Loucy (cell line): Measurements from ENCODE around the gene COL21A1.

Experiments
- H2AFZ ChIP-seq: fragments of 200-600 bp; sonication (generic); 2 replicates; pipeline ENCODE4 v1.6.0; 2016; ENCODE audit warnings: antibody characterized with exemption, mild to moderate bottlenecking, low read length, moderate library complexity
- H3F3A ChIP-seq: fragments of 200-600 bp; 2 replicates; pipeline ENCODE4 v1.6.0; 2016; ENCODE audit warnings: antibody characterized with exemption, low read depth, mild to moderate bottlenecking
- H3K27me3 ChIP-seq: fragments of 200-600 bp; sonication (generic); 2 replicates; pipeline ENCODE4 v1.6.1; 2014; ENCODE audit warnings: low read length, mild to moderate bottlenecking; ENCODE audit not compliant: insufficient read depth, poor library complexity, severe bottlenecking
- H3K36me3 ChIP-seq: fragments of 200-600 bp; sonication (generic); 2 replicates; pipeline ENCODE4 v1.6.1; 2016; ENCODE audit warnings: low read length; ENCODE audit not compliant: insufficient read depth
- H3K4me1 ChIP-seq: fragments of 200-600 bp; sonication (generic); 2 replicates; pipeline ENCODE4 v1.5.1; 2014; ENCODE audit warnings: low read length, mild to moderate bottlenecking; ENCODE audit not compliant: insufficient read depth, poor library complexity, severe bottlenecking
- H3K4me2 ChIP-seq: fragments of 200-600 bp; sonication (generic); 2 replicates; pipeline ENCODE4 v1.6.0; 2014; ENCODE audit warnings: antibody characterized with exemption, low read length, low read depth, mild to moderate bottlenecking; ENCODE audit not compliant: poor library complexity, severe bottlenecking
- H3K4me3 ChIP-seq: fragments of 200-600 bp; sonication (generic); 2 replicates; pipeline ENCODE4 v1.5.1; 2014; ENCODE audit warnings: low read length, mild to moderate bottlenecking, mixed read lengths; ENCODE audit not compliant: poor library complexity, severe bottlenecking
- H3K79me2 ChIP-seq: fragments of 200-600 bp; sonication (generic); 2 replicates; pipeline ENCODE4 v1.6.1; 2014; ENCODE audit warnings: low read length; ENCODE audit not compliant: insufficient read depth
- H3K9ac ChIP-seq: fragments of 200-600 bp; sonication (generic); 2 replicates; pipeline ENCODE4 v1.6.0; 2014; ENCODE audit warnings: mild to moderate bottlenecking, low read depth, low read length, moderate library complexity; ENCODE audit not compliant: poor library complexity, severe bottlenecking
- H3K9me2 ChIP-seq: fragments of 200-600 bp; sonication (generic); replicated peaks from 2 replicates; pipeline ENCODE4 v1.6.1; 2016; ENCODE audit warnings: low read depth, low read length, mixed read lengths
- H3K9me3 ChIP-seq: fragments of 200-600 bp; sonication (generic); 2 replicates; pipeline ENCODE4 v1.6.1; 2014; ENCODE audit warnings: mild to moderate bottlenecking, antibody characterized with exemption, low read length, low read depth; ENCODE audit not compliant: insufficient read depth
- H4K20me1 ChIP-seq: fragments of 200-600 bp; sonication (generic); 2 replicates; pipeline ENCODE4 v1.6.0; 2014; ENCODE audit warnings: antibody characterized with exemption, low read length, mild to moderate bottlenecking; ENCODE audit not compliant: insufficient read depth, poor library complexity, severe bottlenecking
- EZH2phosphoT487 ChIP-seq: fragments of 200-600 bp; IDR thresholded peaks from 2 replicates; pipeline ENCODE4 v1.6.1; 2018; ENCODE audit warnings: antibody characterized with exemption, mild to moderate bottlenecking, moderate library complexity, borderline replicate concordance
- TF ChIP-seq, protein P1 (sequence below): fragments of 200-600 bp; sonication (generic); conservative IDR thresholded peaks from 2 replicates; pipeline ENCODE4 v1.5.1; 2014; ENCODE audit warnings: mild to moderate bottlenecking, antibody characterized with exemption, low read length

Gene COL21A1

GRCh38 chr6:56214041-56214702, 33.2 kb downstream of the COL21A1 start:
- no peak overlapping the region for H3K4me3 ChIP-seq
- no peak overlapping the region for H2AFZ ChIP-seq
- no peaks in the 10 kb centered on the region for H3K9me3 ChIP-seq
- H3K27me3 ChIP-seq: no peaks in the 10 kb centered on the region
- no peaks in the 10 kb centered on the region for H3K36me3 ChIP-seq
- H3K4me1 ChIP-seq: no peaks in the 10 kb centered on the region
- no peaks in the 10 kb centered on the region for H3F3A ChIP-seq
- no peaks in the 10 kb centered on the region for H3K9me2 ChIP-seq
- TF ChIP-seq, protein P1, sequence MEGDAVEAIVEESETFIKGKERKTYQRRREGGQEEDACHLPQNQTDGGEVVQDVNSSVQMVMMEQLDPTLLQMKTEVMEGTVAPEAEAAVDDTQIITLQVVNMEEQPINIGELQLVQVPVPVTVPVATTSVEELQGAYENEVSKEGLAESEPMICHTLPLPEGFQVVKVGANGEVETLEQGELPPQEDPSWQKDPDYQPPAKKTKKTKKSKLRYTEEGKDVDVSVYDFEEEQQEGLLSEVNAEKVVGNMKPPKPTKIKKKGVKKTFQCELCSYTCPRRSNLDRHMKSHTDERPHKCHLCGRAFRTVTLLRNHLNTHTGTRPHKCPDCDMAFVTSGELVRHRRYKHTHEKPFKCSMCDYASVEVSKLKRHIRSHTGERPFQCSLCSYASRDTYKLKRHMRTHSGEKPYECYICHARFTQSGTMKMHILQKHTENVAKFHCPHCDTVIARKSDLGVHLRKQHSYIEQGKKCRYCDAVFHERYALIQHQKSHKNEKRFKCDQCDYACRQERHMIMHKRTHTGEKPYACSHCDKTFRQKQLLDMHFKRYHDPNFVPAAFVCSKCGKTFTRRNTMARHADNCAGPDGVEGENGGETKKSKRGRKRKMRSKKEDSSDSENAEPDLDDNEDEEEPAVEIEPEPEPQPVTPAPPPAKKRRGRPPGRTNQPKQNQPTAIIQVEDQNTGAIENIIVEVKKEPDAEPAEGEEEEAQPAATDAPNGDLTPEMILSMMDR: no peak
- TF ChIP-seq EZH2phosphoT487: no peak
- H3K4me2 ChIP-seq: no peak overlapping the region
- no peaks in the 10 kb centered on the region for H4K20me1 ChIP-seq
- H3K9ac ChIP-seq: no peak overlapping the region
- no peaks in the 10 kb centered on the region for H3K79me2 ChIP-seq

DNA sequence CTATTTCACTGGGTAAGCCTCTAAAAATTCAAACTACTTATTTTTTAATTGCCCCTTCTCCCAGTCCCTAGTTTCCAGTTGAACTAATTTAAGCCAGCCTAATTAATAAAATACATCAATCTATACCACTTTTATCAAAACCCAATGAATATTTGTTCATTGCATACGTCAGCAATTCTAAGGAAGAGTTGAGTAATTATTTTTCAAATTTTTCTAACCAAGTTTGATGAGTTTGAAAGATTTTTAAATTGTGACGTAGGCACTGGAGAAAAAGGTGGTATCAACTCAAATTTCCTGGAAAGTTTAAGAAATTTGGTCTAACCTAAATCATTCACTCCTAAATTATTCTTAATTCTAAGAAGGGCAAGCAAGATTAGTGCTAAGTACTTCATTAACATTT, 35.7 kb downstream of the COL21A1 start:
- no peaks in the 10 kb centered on the region for H3K9me2 ChIP-seq
- no peaks in the 10 kb centered on the region for H3K4me1 ChIP-seq
- TF ChIP-seq EZH2phosphoT487: no peak
- TF ChIP-seq, protein P1: no peak
- H3F3A ChIP-seq: no peaks in the 10 kb centered on the region
- H3K4me3 ChIP-seq: no peak overlapping the region
- H4K20me1 ChIP-seq: no peaks in the 10 kb centered on the region
- H2AFZ ChIP-seq: no peak overlapping the region
- H3K36me3 ChIP-seq: no peaks in the 10 kb centered on the region
- H3K79me2 ChIP-seq: no peaks in the 10 kb centered on the region
- no peaks in the 10 kb centered on the region for H3K27me3 ChIP-seq
- no peak overlapping the region for H3K9ac ChIP-seq
- no peaks in the 10 kb centered on the region for H3K9me3 ChIP-seq
- H3K4me2 ChIP-seq: no peak overlapping the region

GRCh38 chr6:56204134-56204533, 43.2 kb downstream of the COL21A1 start:
- Histone ChIP-seq H3K36me3 (no peaks in the 10 kb centered on the region), H3K4me3 (no peak overlapping the region), H3F3A (no peaks in the 10 kb centered on the region), H4K20me1 (no peaks in the 10 kb centered on the region), H3K9me3 (no peaks in the 10 kb centered on the region; the same call in 1 of the 2 replicates), H3K27me3 (no peaks in the 10 kb centered on the region), H2AFZ (no peak overlapping the region), H3K9me2 (no peaks in the 10 kb centered on the region), H3K9ac (no peak overlapping the region), H3K4me2 (no peak overlapping the region), H3K4me1 (no peaks in the 10 kb centered on the region), H3K79me2 (no peaks in the 10 kb centered on the region)
- TF ChIP-seq, protein P1: no peak
- TF ChIP-seq EZH2phosphoT487: no peak
